Lung (tissue), 13 donors: Measurements from ENCODE around the gene GC. TPM values are rescaled to one million over a fixed set of nuclear protein-coding genes. Genes with fewer than 3 reads are reported as not detected.

ENCODE experiments used
- ATAC-seq: fragments of 200-7000 bp; cut with Tn5 transposase; one replicate; pipeline ENCODE4 v1.9.1; 2020; ENCODE audit warnings: moderate number of reproducible peaks; ENCODE audit not compliant: insufficient read depth, low FRiP score
- DNase-seq, 3 donors: peaks; one replicate each; pipeline ENCODE4 v3.0.0-alpha.2; 2013 to 2017
- H3K27ac ChIP-seq, 2 donors: one replicate each; pipeline ENCODE4 v1.5.1; 2013; ENCODE audit warnings: mild to moderate bottlenecking in 2 of 2, moderate library complexity in 2 of 2, control low read depth in 1 of 2, inconsistent platforms in 1 of 2, low read depth in 1 of 2, low read length in 1 of 2
- H3K27me3 ChIP-seq, 3 donors: one replicate each; pipeline ENCODE4 v1.5.1; 2013; ENCODE audit warnings: low read length in 2 of 3; ENCODE audit not compliant: control insufficient read depth in 3 of 3, insufficient read depth in 3 of 3
- H3K36me3 ChIP-seq, 4 donors: one replicate each; pipeline ENCODE4 v1.5.1; 2013; ENCODE audit warnings: low read length in 4 of 4, mild to moderate bottlenecking in 1 of 4, moderate library complexity in 1 of 4; ENCODE audit not compliant: control insufficient read depth in 4 of 4, insufficient read depth in 4 of 4
- H3K4me1 ChIP-seq, 5 donors: one replicate each; pipeline ENCODE4 v1.5.1; 2013; ENCODE audit warnings: low read length in 5 of 5, mild to moderate bottlenecking in 2 of 5, moderate library complexity in 1 of 5; ENCODE audit not compliant: control insufficient read depth in 5 of 5, insufficient read depth in 5 of 5
- H3K4me3 ChIP-seq: one replicate; pipeline ENCODE4 v1.5.1; 2013; ENCODE audit warnings: mild to moderate bottlenecking, control low read depth, moderate library complexity
- H3K9ac ChIP-seq, 2 donors: one replicate each; pipeline ENCODE4 v1.5.1; 2013; ENCODE audit warnings: low read length in 2 of 2, control low read depth in 1 of 2; ENCODE audit not compliant: insufficient read depth in 1 of 2
- H3K9me3 ChIP-seq, 4 donors: one replicate each; pipeline ENCODE4 v1.5.1; 2013; ENCODE audit warnings: low read length in 3 of 4, mild to moderate bottlenecking in 1 of 4, moderate library complexity in 1 of 4; ENCODE audit not compliant: control insufficient read depth in 4 of 4, insufficient read depth in 3 of 4
- WGBS, 2 donors: extraction: QIAGEN DNeasy Blood & Tissue Kit; methylation state at CpG; one replicate each; pipeline ENCODE4 v1.1.7; 2013; 5-methylcytosine and 5-hydroxymethylcytosine counted together
- polyA plus RNA-seq, 2 donors: library from polyadenylated mRNA; stranded (reverse); fragments of 200-250 nt; gene quantifications; one replicate each; pipeline ENCODE4 v1.2.1, GENCODE V29; 2013
- small RNA-seq: library from RNA; depleted of rRNA; stranded (forward); fragments of <200 nt; gene quantifications from one replicate; pipeline ENCODE3, GENCODE V24; 2014; ENCODE audit warnings: low replicate concordance
- total RNA-seq, 2 donors: library from RNA; depleted of rRNA in 1 of 2; stranded (reverse); fragments of >200 nt in 1 of 2; gene quantifications; one replicate each; pipeline ENCODE4 v1.2.1, GENCODE V29; 2014 to 2021
- TF ChIP-seq, protein P1 (sequence below): IDR thresholded peaks from 2 replicates; pipeline ENCODE4 v1.5.1; 2012; ENCODE audit warnings: mild to moderate bottlenecking; ENCODE audit errors: control extremely low read depth, extremely low read depth
- donor health status: control.
- donor health status: control.
- donor health status: Bipolar disorder and iron deficiency.
- donor health status: healthy.
- donor health status: DM: yes; HTN: yes; CAD: no.

Gene GC
- total and polyA plus RNA-seq, 4 donors = 0.08 to 2.1 TPM; not detected in 2

DNA sequence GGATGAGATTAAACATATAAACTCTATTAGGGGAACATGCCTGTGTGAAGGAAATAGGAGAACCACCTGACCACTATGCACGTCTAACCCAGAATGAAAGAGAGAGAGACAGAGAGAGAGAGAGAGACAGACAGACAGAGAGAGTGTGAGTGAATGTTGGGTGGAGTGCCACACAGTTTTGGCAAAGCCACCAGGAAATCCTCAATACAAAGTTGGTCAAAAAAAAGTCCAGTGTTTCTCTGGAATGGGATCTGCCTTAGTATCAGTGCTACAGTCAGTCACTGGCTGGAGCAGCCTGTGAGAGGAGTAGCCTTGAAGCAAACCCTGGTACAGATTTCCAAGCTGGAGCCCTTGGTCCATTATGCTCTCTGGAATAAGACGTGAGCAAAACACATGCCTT lies 91.7 kb downstream of the GC start:
- no peaks in the 10 kb centered on the region for H3K9me3 ChIP-seq
- no peak for ATAC-seq
- H3K27ac ChIP-seq = no peak overlapping the region
- H3K27me3 ChIP-seq = no peaks in the 10 kb centered on the region
- DNase-seq = no peak
- H3K36me3 ChIP-seq = no peaks in the 10 kb centered on the region
- WGBS, 2 donors = 57 to 61% methylated on average over 2 of the region's 2 CpGs
- TF ChIP-seq, protein P1, sequence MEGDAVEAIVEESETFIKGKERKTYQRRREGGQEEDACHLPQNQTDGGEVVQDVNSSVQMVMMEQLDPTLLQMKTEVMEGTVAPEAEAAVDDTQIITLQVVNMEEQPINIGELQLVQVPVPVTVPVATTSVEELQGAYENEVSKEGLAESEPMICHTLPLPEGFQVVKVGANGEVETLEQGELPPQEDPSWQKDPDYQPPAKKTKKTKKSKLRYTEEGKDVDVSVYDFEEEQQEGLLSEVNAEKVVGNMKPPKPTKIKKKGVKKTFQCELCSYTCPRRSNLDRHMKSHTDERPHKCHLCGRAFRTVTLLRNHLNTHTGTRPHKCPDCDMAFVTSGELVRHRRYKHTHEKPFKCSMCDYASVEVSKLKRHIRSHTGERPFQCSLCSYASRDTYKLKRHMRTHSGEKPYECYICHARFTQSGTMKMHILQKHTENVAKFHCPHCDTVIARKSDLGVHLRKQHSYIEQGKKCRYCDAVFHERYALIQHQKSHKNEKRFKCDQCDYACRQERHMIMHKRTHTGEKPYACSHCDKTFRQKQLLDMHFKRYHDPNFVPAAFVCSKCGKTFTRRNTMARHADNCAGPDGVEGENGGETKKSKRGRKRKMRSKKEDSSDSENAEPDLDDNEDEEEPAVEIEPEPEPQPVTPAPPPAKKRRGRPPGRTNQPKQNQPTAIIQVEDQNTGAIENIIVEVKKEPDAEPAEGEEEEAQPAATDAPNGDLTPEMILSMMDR = no peak
- H3K9ac ChIP-seq = no peak overlapping the region
- no peak overlapping the region for H3K4me3 ChIP-seq
- H3K4me1 ChIP-seq = no peaks in the 10 kb centered on the region

Small RNAs within 50 kb of the gene (small RNA-seq; reads per million reads assigned to genes)
- gene RNA5SP163 = not detected

Other genes starting within 250 kb of the GC start
- not detected for gene NPFFR2, start 247.9 kb upstream of the GC start, total RNA-seq
- not detected for gene NPFFR2, start 247.9 kb upstream of the GC start, polyA plus RNA-seq